D721Med (cell line): Measurements from ENCODE around the gene PALM2AKAP2.

Experiments
- DNase-seq: peaks from one replicate; pipeline ENCODE4 v3.0.0; 2011; ENCODE audit warnings: low spot score; ENCODE audit not compliant: insufficient read length
- FAIRE-seq: peaks from 2 replicates; lab custom pipeline; 2011; peaks lifted over from hg19 to GRCh38; lab: Jason Lieb, UNC
- CTCF ChIP-seq: IDR thresholded peaks from 2 replicates; pipeline ENCODE4 v1.5.1; 2012; ENCODE audit warnings: mild to moderate bottlenecking, control low read depth; ENCODE audit not compliant: insufficient read depth; ENCODE audit errors: missing control alignments

PALM2AKAP2 gene

GRCh38 chr9:109770101-109770500, 9.9 kb upstream of the PALM2AKAP2 start:
- FAIRE-seq (no peak), DNase-seq (no peak)
- TF ChIP-seq CTCF: no peak

- DNase-seq: no peak
- TF ChIP-seq CTCF: no peak
- no peak for FAIRE-seq
Measured at GRCh38 chr9:109771087-109771486, 8.9 kb upstream of the PALM2AKAP2 start.

- no peak for TF ChIP-seq CTCF
- DNase-seq: no peak
- no peak for FAIRE-seq
Measured at GRCh38 chr9:109771796-109772531, 8.0 kb upstream of the PALM2AKAP2 start.

GRCh38 chr9:109775516-109775915, 4.5 kb upstream of the PALM2AKAP2 start:
- FAIRE-seq (no peak), DNase-seq (no peak)
- no peak for TF ChIP-seq CTCF

- DNase-seq: no peak
Measured at GRCh38 chr9:109776391-109776790, 3.6 kb upstream of the PALM2AKAP2 start.

GRCh38 chr9:109780453-109781033, 545 bp downstream of the PALM2AKAP2 start:
- DNase-seq (no peak), FAIRE-seq (no peak)
- no peak for TF ChIP-seq CTCF

More at GRCh38 chr9:109776391-109776790, 3.6 kb upstream of the PALM2AKAP2 start:
- TF ChIP-seq CTCF: no peak
- FAIRE-seq: no peak

- no peak for TF ChIP-seq CTCF
- FAIRE-seq (no peak), DNase-seq (no peak)
Measured at GRCh38 chr9:109781086-109781485, 1.1 kb downstream of the PALM2AKAP2 start.
